ENCODE results near the gene MIP. TPM values are rescaled to one million over a fixed set of nuclear protein-coding genes. Genes with fewer than 3 reads are reported as not detected.

MIP gene
- total and polyA plus RNA-seq, 2 of the 13 experiments (the other 11 are each of a cell fraction or from before 2014, with no cell fraction given) = not detected

DNA sequence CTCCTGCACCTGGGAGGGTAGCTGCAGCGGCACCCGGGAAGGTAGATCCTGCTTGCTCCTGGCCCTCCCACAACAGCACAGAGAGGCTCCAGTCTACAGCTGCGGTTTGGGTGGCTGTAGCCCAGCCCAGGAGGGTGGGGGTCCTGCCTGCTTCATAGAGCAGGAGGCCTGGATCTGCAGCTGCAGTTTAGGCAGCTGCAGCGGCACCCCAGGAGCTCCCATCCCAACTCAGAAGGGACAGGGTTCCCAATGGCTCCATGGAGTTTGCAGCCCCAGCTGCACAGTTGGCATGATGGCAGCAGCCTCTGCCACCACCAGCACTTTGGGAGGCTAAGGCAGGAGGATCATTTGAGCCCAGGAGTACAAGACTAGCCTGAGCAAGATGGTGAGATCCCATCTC lies 43.7 kb downstream of the MIP start (continued):
- TF ChIP-seq, protein P1, sequence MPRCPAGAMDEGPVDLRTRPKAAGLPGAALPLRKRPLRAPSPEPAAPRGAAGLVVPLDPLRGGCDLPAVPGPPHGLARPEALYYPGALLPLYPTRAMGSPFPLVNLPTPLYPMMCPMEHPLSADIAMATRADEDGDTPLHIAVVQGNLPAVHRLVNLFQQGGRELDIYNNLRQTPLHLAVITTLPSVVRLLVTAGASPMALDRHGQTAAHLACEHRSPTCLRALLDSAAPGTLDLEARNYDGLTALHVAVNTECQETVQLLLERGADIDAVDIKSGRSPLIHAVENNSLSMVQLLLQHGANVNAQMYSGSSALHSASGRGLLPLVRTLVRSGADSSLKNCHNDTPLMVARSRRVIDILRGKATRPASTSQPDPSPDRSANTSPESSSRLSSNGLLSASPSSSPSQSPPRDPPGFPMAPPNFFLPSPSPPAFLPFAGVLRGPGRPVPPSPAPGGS (CRISPR knock-in tag; IDR thresholded peaks at IDR 0.05) = no peak

DNA sequence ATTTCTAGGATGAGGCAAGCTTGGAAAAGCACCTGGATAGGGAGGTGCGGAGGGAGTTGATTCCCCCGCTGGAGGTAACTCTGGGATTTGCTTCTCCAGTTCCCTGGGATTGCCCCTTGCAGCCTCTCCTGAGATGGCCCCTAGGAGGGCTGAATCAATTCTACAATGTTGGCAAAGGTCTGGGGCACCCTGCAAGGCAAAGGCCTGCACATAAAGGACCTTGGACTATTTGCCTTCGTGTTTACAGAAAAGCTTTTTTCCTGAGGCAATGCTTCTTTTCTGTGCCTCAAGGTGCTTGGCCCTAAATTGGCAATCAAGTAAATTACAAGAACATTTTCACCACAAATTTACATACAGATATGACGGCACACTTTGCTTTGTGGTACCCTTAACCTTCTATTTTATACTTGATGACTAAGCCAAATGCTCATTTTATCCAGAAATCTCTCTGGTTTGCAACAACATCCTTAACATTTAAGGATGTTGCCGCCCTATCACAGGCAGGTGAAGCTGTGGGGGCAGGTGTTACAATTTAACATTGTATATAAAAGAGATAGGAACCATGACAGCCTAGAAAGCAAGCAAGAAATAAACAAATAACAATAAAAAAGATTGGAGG lies 45.5 kb downstream of the MIP start:
- Histone ChIP-seq H3K9ac (ENCODE audit: insufficient read depth, low read depth, low read length) (no peak overlapping the region), H3K4me3 (replicated peaks in 1 of 3; ENCODE audit: insufficient read depth in 1 of 3, low read depth in 2 of 3, low read length in 3 of 3) (no peak overlapping the region), H2AFZ (ENCODE audit: low read length) (no peak overlapping the region), H3K27me3 (ENCODE audit: control insufficient read depth in 1 of 2, insufficient read depth in 2 of 2, low read length in 2 of 2) (no peaks in the 10 kb centered on the region), H3K9me3 (ENCODE audit: low read length) (no peaks in the 10 kb centered on the region), H3K4me1 (ENCODE audit: insufficient read depth, low read length) (peaks cover 13% of the 10 kb centered on the region), H3K27ac (ENCODE audit: extremely low read length, insufficient read depth, low read length) (no peak overlapping the region), H3K4me2 (ENCODE audit: low read depth, low read length) (peak overlapping the region; percentile 35; the same call in 1 of the 2 replicates), H4K20me1 (ENCODE audit: insufficient read depth, low read length) (no peaks in the 10 kb centered on the region), H3K79me2 (ENCODE audit: insufficient read depth, low read length) (no peaks in the 10 kb centered on the region), H3K36me3 (replicated peaks in 1 of 2; ENCODE audit: control insufficient read depth in 1 of 2, insufficient read depth in 2 of 2, low read length in 2 of 2) (no peaks in the 10 kb centered on the region)
- WGBS (ENCODE audit: low lambda C conversion rate) = 36% methylated on average over 5 of the region's 5 CpGs
- peak; percentile 68 for ATAC-seq
- in situ Hi-C loops (cut with HindIII; ENCODE audit: extremely low pct_ligation_motif_present, low pct_unique_long_range_greater_than_20kb) (no loop called here), intact Hi-C loops (cut with micrococcal nuclease; ENCODE audit: unreplicated experiment) (no loop called here)
- peak; percentile 7 for DNase-seq (ENCODE audit: low spot score)
- TF ChIP-seq FOXA3 (CRISPR knock-in tag; IDR thresholded peaks at IDR 0.05) (peak; percentile 55), SALL1 (CRISPR knock-in tag; IDR thresholded peaks at IDR 0.05) (0 out of 2 replicates have a peak, but pooled peaks have one; percentile 18), KDM4B (CRISPR knock-in tag; IDR thresholded peaks at IDR 0.05) (no peak), HNF4A (CRISPR knock-in tag; IDR thresholded peaks at IDR 0.05) (peak; percentile 71), PAXIP1 (CRISPR knock-in tag; conservative IDR thresholded peaks at IDR 0.05) (peak; percentile 63), HDAC2 (CRISPR knock-in tag; IDR thresholded peaks at IDR 0.05) (peak; percentile 36; the same call in 1 of the 2 replicates), ZNF839 (CRISPR knock-in tag; IDR thresholded peaks at IDR 0.05; ENCODE audit: borderline replicate concordance) (no peak), THRA (CRISPR knock-in tag; IDR thresholded peaks at IDR 0.05; ENCODE audit: borderline replicate concordance) (0 out of 2 replicates have a peak, but pooled peaks have one; percentile 18), GATAD2A (CRISPR knock-in tag; IDR thresholded peaks at IDR 0.05) (peak; percentile 59)
- TF ChIP-seq, protein P2, sequence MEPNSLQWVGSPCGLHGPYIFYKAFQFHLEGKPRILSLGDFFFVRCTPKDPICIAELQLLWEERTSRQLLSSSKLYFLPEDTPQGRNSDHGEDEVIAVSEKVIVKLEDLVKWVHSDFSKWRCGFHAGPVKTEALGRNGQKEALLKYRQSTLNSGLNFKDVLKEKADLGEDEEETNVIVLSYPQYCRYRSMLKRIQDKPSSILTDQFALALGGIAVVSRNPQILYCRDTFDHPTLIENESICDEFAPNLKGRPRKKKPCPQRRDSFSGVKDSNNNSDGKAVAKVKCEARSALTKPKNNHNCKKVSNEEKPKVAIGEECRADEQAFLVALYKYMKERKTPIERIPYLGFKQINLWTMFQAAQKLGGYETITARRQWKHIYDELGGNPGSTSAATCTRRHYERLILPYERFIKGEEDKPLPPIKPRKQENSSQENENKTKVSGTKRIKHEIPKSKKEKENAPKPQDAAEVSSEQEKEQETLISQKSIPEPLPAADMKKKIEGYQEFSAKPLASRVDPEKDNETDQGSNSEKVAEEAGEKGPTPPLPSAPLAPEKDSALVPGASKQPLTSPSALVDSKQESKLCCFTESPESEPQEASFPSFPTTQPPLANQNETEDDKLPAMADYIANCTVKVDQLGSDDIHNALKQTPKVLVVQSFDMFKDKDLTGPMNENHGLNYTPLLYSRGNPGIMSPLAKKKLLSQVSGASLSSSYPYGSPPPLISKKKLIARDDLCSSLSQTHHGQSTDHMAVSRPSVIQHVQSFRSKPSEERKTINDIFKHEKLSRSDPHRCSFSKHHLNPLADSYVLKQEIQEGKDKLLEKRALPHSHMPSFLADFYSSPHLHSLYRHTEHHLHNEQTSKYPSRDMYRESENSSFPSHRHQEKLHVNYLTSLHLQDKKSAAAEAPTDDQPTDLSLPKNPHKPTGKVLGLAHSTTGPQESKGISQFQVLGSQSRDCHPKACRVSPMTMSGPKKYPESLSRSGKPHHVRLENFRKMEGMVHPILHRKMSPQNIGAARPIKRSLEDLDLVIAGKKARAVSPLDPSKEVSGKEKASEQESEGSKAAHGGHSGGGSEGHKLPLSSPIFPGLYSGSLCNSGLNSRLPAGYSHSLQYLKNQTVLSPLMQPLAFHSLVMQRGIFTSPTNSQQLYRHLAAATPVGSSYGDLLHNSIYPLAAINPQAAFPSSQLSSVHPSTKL (CRISPR knock-in tag; IDR thresholded peaks at IDR 0.05) = peak; percentile 67
- peak; percentile 56 for FAIRE-seq
- ChIA-PET POLR2A (interaction anchor here (2.9 kb wide), 1 partner anchor 49 kb away, joined by 8 read pairs; the partner anchor contains the start of gene STAT2), CTCF (ENCODE audit: low intra/inter-chr PET ratio, low total read pairs) (no interaction called here)
- BruUV-seq (replicated peaks) = no TSS peak

Data from HepG2 (cell line).